ENCODE measurements around the gene OCA2.
"Not testable (repeated sequence)": the region's sequence is repeated elsewhere in the genome, so short reads cannot be mapped to it uniquely, and the experiment has no call there.

OCA2 gene

GRCh38 chr15:27871078-27871901 lies 227.8 kb downstream of the OCA2 start:
- DNase-seq (ENCODE audit: low read depth) = no peak

- no peak for DNase-seq (ENCODE audit: low read depth)
Measured at GRCh38 chr15:27870320-27870719, 228.8 kb downstream of the OCA2 start.

GRCh38 chr15:27869697-27870281 lies 229.3 kb downstream of the OCA2 start:
- no peak for DNase-seq (ENCODE audit: low read depth)

- DNase-seq (ENCODE audit: low read depth) = no peak
Measured at GRCh38 chr15:27868828-27869404, 230.2 kb downstream of the OCA2 start.

- no peak for DNase-seq (ENCODE audit: low read depth)
Measured at GRCh38 chr15:27867861-27868260, 231.3 kb downstream of the OCA2 start.

- DNase-seq (ENCODE audit: low read depth) = no peak
Measured at GRCh38 chr15:27866505-27867165, 232.5 kb downstream of the OCA2 start.

- no peak for DNase-seq (ENCODE audit: low read depth)
Measured at GRCh38 chr15:27865926-27866325, 233.2 kb downstream of the OCA2 start.

- no peak for DNase-seq (ENCODE audit: low read depth)
Measured at GRCh38 chr15:27865323-27865922, 233.7 kb downstream of the OCA2 start.

- DNase-seq (ENCODE audit: low read depth) = no peak
Measured at GRCh38 chr15:27864719-27865118, 234.4 kb downstream of the OCA2 start.

- no peak for DNase-seq (ENCODE audit: low read depth)
Measured at GRCh38 chr15:27864086-27864485, 235.0 kb downstream of the OCA2 start.

GRCh38 chr15:27863000-27863399 lies 236.1 kb downstream of the OCA2 start:
- DNase-seq (ENCODE audit: low read depth) = no peak

- DNase-seq (ENCODE audit: low read depth) = no peak
Measured at GRCh38 chr15:27861171-27861570, 237.9 kb downstream of the OCA2 start.

GRCh38 chr15:27855137-27855536 lies 244.0 kb downstream of the OCA2 start:
- DNase-seq (ENCODE audit: low read depth) = no peak

GRCh38 chr15:27854601-27855000 lies 244.5 kb downstream of the OCA2 start:
- DNase-seq (ENCODE audit: low read depth) = no peak

GRCh38 chr15:27853624-27854455 lies 245.3 kb downstream of the OCA2 start:
- no peak for DNase-seq (ENCODE audit: low read depth)

GRCh38 chr15:27851858-27852210 lies 247.3 kb downstream of the OCA2 start:
- no peak for DNase-seq (ENCODE audit: low read depth)

GRCh38 chr15:27850981-27851857 lies 247.9 kb downstream of the OCA2 start:
- DNase-seq (ENCODE audit: low read depth) = no peak

GRCh38 chr15:27850050-27850449 lies 249.1 kb downstream of the OCA2 start:
- DNase-seq (ENCODE audit: low read depth) = no peak

GRCh38 chr15:27848936-27849335 lies 250.2 kb downstream of the OCA2 start:
- not testable (repeated sequence) for DNase-seq (ENCODE audit: low read depth)

Data from non-pigmented ciliary epithelial cell (primary cell).